Neural progenitor cell (in vitro differentiated cells): ENCODE data around the gene LCMT1. TPM values are rescaled to one million over a fixed set of nuclear protein-coding genes. Genes with fewer than 3 reads are reported as not detected.
"Not testable (repeated sequence)": the region's sequence is repeated elsewhere in the genome, so short reads cannot be mapped to it uniquely, and the experiment has no call there.

Experiments used
- DNase-seq: peaks from one replicate; pipeline ENCODE4 v3.0.0-alpha.2; 2016; ENCODE audit warnings: low spot score
- H2AFZ ChIP-seq: fragments of 200-600 bp; sonication (generic); replicated peaks from 2 replicates; pipeline ENCODE4 v1.6.1; 2016; ENCODE audit warnings: antibody characterized with exemption
- H3F3A ChIP-seq: fragments of 200-600 bp; sonication (generic); 2 replicates; pipeline ENCODE4 v1.6.1; 2016; ENCODE audit warnings: antibody characterized with exemption, low read depth
- H3K27ac ChIP-seq: fragments of 200-600 bp; sonication (generic); 2 replicates; pipeline ENCODE4 v1.5.1; 2016; ENCODE audit warnings: mild to moderate bottlenecking
- H3K27me3 ChIP-seq: fragments of 200-600 bp; sonication (generic); 2 replicates; pipeline ENCODE4 v1.6.1; 2016; ENCODE audit warnings: mild to moderate bottlenecking, moderate library complexity
- H3K36me3 ChIP-seq: fragments of 200-600 bp; sonication (generic); 2 replicates; pipeline ENCODE4 v1.5.1; 2016
- H3K4me1 ChIP-seq: fragments of 200-600 bp; sonication (generic); 2 replicates; pipeline ENCODE4 v1.6.1; 2016; ENCODE audit warnings: mixed run types
- H3K4me2 ChIP-seq: fragments of 200-600 bp; sonication (generic); 2 replicates; pipeline ENCODE4 v1.6.1; 2016
- H3K4me3 ChIP-seq: fragments of 200-600 bp; sonication (generic); 2 replicates; pipeline ENCODE4 v1.5.1; 2016
- H3K79me2 ChIP-seq: fragments of 200-600 bp; sonication (generic); 2 replicates; pipeline ENCODE4 v1.6.1; 2016; ENCODE audit warnings: low read depth
- H3K9ac ChIP-seq: fragments of 200-600 bp; sonication (generic); 2 replicates; pipeline ENCODE4 v1.6.1; 2016
- H3K9me3 ChIP-seq: fragments of 200-600 bp; sonication (generic); 2 replicates; pipeline ENCODE4 v1.5.1; 2016; ENCODE audit warnings: low read depth
- H4K20me1 ChIP-seq: fragments of 200-600 bp; sonication (generic); 2 replicates; pipeline ENCODE4 v1.6.1; 2016; ENCODE audit warnings: low read depth
- H3K27ac Mint-ChIP-seq: 3 replicates; pipeline ENCODE4 v1.8.0; 2021; ENCODE audit warnings: mixed read lengths
- H3K27me3 Mint-ChIP-seq: 2 replicates; pipeline ENCODE4 v1.8.0; 2022; ENCODE audit warnings: low read depth, mild to moderate bottlenecking, inconsistent platforms, moderate library complexity, mixed read lengths; ENCODE audit not compliant: insufficient read depth
- H3K36me3 Mint-ChIP-seq: 3 replicates; pipeline ENCODE4 v1.8.0; 2021; ENCODE audit warnings: mixed read lengths
- H3K4me1 Mint-ChIP-seq: 3 replicates; pipeline ENCODE4 v1.8.0; 2021; ENCODE audit warnings: mixed read lengths
- H3K4me3 Mint-ChIP-seq: 3 replicates; pipeline ENCODE4 v1.8.0; 2021; ENCODE audit warnings: mild to moderate bottlenecking, moderate library complexity, mixed read lengths
- H3K9me3 Mint-ChIP-seq: 3 replicates; pipeline ENCODE4 v1.8.0; 2020; ENCODE audit warnings: mixed read lengths
- EZH2 ChIP-seq: fragments of 200-600 bp; sonication (generic); IDR thresholded peaks from 2 replicates; pipeline ENCODE4 v1.6.1; 2017; ENCODE audit warnings: antibody characterized with exemption, mild to moderate bottlenecking, moderate library complexity
- EZH2phosphoT487 ChIP-seq: fragments of 200-600 bp; sonication (generic); IDR thresholded peaks from 2 replicates; pipeline ENCODE4 v1.6.1; 2017; ENCODE audit warnings: antibody characterized with exemption
- total RNA-seq: library from RNA; depleted of rRNA; stranded (reverse); fragments of >200 nt; gene quantifications from 2 replicates; pipeline ENCODE4 v1.2.3, GENCODE V29; 2015; ENCODE audit warnings: low replicate concordance
- TF ChIP-seq, protein P1 (sequence below): fragments of 200-600 bp; sonication (generic); IDR thresholded peaks from 2 replicates; pipeline ENCODE4 v1.5.1; 2017; ENCODE audit warnings: antibody characterized with exemption, mild to moderate bottlenecking

The LCMT1 gene
- total RNA-seq, 1 donor from 2014 or later, result 73.4 TPM

DNA sequence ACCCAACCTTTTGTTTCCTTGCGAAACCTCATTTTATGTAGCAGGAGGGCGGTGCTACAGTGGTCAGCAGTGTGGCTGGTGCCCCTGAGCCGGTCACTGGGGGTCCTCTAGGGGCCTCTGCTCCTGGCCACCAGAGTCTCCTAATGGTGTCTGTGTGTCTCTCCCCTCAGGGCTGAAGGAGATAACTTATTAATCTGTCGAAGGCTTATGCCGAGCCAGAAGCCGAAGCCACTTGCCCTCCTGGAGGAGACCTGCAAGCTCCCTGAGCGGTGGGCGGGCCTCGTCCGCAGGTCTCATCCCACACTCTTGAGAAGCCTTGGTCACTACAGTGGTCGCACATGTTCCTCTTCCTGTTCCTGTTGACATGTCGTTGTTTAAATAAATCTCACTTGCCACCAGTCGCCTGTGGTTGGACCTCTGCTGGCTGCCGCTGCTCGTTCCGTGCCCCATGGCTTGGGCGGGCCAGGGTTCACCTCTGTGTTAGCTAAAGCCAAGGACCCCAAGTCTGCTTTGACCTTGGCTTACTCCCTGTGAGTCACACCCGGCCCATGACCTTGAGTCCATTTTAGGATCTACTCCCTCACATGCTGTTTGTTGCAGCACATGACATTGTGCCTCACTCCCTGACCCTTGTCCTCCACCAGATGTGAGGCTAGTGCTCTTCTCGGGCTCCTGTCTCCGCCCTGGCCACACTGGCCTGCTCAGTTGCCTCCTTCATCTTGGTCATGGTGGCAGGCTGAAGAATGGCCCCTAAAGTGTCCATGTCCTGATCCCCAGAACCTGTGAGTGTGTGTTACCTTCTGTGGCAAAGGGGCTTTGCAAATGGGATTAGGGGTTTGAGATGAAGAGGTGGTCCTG is 66.5 kb downstream of the LCMT1 start:
- Histone ChIP-seq H3K27me3 (no peaks in the 10 kb centered on the region), H4K20me1 (no peaks in the 10 kb centered on the region), H2AFZ (no peak overlapping the region), H3K27ac (no peak overlapping the region), H3K4me2 (no peak overlapping the region), H3K36me3 (peaks cover 4% of the 10 kb centered on the region), H3K9ac (no peak overlapping the region), H3K9me3 (no peaks in the 10 kb centered on the region), H3K79me2 (no peaks in the 10 kb centered on the region), H3K4me1 (no peaks in the 10 kb centered on the region), H3K4me3 (no peak overlapping the region), H3F3A (no peaks in the 10 kb centered on the region)
- H3K36me3 Mint-ChIP-seq, result peaks cover 12% of the 10 kb centered on the region
- H3K4me3 Mint-ChIP-seq, result no peak overlapping the region
- no peak for DNase-seq
- no peaks in the 10 kb centered on the region for H3K9me3 Mint-ChIP-seq
- H3K27ac Mint-ChIP-seq, result no peak overlapping the region
- H3K4me1 Mint-ChIP-seq, result no peaks in the 10 kb centered on the region
- TF ChIP-seq EZH2phosphoT487 (no peak), EZH2 (no peak)
- TF ChIP-seq, protein P1, sequence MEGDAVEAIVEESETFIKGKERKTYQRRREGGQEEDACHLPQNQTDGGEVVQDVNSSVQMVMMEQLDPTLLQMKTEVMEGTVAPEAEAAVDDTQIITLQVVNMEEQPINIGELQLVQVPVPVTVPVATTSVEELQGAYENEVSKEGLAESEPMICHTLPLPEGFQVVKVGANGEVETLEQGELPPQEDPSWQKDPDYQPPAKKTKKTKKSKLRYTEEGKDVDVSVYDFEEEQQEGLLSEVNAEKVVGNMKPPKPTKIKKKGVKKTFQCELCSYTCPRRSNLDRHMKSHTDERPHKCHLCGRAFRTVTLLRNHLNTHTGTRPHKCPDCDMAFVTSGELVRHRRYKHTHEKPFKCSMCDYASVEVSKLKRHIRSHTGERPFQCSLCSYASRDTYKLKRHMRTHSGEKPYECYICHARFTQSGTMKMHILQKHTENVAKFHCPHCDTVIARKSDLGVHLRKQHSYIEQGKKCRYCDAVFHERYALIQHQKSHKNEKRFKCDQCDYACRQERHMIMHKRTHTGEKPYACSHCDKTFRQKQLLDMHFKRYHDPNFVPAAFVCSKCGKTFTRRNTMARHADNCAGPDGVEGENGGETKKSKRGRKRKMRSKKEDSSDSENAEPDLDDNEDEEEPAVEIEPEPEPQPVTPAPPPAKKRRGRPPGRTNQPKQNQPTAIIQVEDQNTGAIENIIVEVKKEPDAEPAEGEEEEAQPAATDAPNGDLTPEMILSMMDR, result no peak
- H3K27me3 Mint-ChIP-seq, result peaks cover 6% of the 10 kb centered on the region

DNA sequence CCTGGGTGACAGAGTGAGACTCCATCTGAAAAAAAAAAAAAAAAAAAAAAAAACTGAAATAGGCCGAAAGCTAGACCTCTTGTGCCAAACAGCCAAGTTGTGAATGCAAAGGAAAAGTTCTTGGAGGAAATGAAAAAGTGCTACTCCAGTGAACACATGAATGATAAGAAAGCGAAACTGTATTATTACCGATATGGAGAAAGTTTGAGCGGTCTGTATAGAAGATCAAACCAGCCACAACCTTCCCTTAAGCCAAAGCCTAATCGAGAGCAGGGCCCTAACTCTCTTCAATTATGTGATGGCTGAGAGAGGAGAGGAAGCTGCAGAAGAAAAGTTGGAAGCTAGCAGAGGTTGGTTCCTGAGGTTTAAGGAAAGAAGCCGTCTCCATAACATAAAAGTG is 69.7 kb downstream of the LCMT1 start:
- not testable (repeated sequence) for H3K27ac Mint-ChIP-seq, H3K27ac ChIP-seq, DNase-seq, H3K79me2 ChIP-seq, H4K20me1 ChIP-seq, H3K9me3 Mint-ChIP-seq, H3F3A ChIP-seq, H3K4me3 ChIP-seq, H2AFZ ChIP-seq, H3K36me3 ChIP-seq, H3K27me3 ChIP-seq, H3K4me1 ChIP-seq, H3K36me3 Mint-ChIP-seq, H3K4me2 ChIP-seq, H3K27me3 Mint-ChIP-seq, H3K9me3 ChIP-seq, H3K4me1 Mint-ChIP-seq, H3K4me3 Mint-ChIP-seq, H3K9ac ChIP-seq

DNA sequence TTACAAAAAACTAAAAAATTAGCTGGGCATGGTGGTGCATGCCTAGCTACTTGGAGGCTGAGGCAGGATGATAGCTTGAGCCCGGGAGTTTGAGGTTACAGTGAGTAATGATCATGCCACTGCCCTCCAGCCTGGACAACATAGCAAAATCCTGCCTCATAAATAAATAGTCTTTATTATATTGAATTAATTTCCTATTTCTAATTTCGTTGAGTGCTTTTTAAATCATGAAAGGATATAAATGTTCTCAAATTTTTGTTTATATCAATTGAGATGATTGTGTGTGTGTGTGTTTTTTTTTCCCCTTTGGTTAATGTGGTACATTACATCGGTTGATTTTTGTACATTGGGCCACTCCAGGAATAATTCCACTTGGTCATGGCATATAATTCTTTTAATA is 73.2 kb downstream of the LCMT1 start:
- TF ChIP-seq EZH2 (no peak), EZH2phosphoT487 (no peak)
- TF ChIP-seq, protein P1, result no peak
- peaks cover 3% of the 10 kb centered on the region for H3K27me3 Mint-ChIP-seq
- peaks cover 2% of the 10 kb centered on the region for H3K4me1 Mint-ChIP-seq
- Histone ChIP-seq H4K20me1 (no peaks in the 10 kb centered on the region), H3K36me3 (no peaks in the 10 kb centered on the region), H3K27ac (no peak overlapping the region), H3K4me3 (no peak overlapping the region), H3K9me3 (no peaks in the 10 kb centered on the region), H3K9ac (no peak overlapping the region), H3K27me3 (no peaks in the 10 kb centered on the region), H3F3A (no peaks in the 10 kb centered on the region), H3K4me1 (no peaks in the 10 kb centered on the region), H3K79me2 (no peaks in the 10 kb centered on the region), H3K4me2 (no peak overlapping the region), H2AFZ (no peak overlapping the region)
- no peak overlapping the region for H3K4me3 Mint-ChIP-seq
- no peak overlapping the region for H3K27ac Mint-ChIP-seq
- H3K9me3 Mint-ChIP-seq, result no peaks in the 10 kb centered on the region
- no peaks in the 10 kb centered on the region for H3K36me3 Mint-ChIP-seq
- no peak for DNase-seq

DNA sequence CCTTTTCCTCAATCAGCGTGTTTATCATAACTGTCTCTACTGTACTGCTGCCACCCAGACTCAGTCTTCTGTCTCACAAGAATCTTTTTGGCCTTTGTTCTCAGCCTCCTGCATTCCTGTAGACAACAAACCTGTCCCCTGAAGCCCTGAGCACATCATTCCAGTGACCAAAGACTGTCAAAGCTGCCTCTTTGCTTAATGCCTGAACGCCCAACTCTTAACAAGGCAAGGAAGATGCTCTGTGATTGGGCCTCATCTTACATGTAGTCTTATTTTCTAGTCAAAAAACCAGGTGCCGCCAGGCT is 75.9 kb downstream of the LCMT1 start:
- DNase-seq, result no peak
- Histone ChIP-seq H3K36me3 (no peaks in the 10 kb centered on the region), H3K4me3 (no peak overlapping the region), H3F3A (no peaks in the 10 kb centered on the region), H3K4me2 (no peak overlapping the region), H3K27me3 (no peaks in the 10 kb centered on the region), H3K79me2 (no peaks in the 10 kb centered on the region), H2AFZ (peak overlapping the region; percentile 57), H3K4me1 (no peaks in the 10 kb centered on the region), H3K9ac (no peak overlapping the region), H4K20me1 (no peaks in the 10 kb centered on the region), H3K27ac (no peak overlapping the region), H3K9me3 (no peaks in the 10 kb centered on the region)
- Mint-ChIP-seq H3K27me3 (peaks cover 2% of the 10 kb centered on the region), H3K4me3 (no peak overlapping the region), H3K36me3 (no peaks in the 10 kb centered on the region), H3K27ac (no peak overlapping the region), H3K4me1 (peaks cover 2% of the 10 kb centered on the region), H3K9me3 (no peaks in the 10 kb centered on the region)
- TF ChIP-seq EZH2, result no peak
- TF ChIP-seq, protein P1, result no peak
- no peak for TF ChIP-seq EZH2phosphoT487
